NCI-H748 treated with DMSO at 0.1 percent for 48 hours (cell line): ENCODE measurements around the gene CBFA2T2.
"Not testable (repeated sequence)": the region's sequence is repeated elsewhere in the genome, so short reads cannot be mapped to it uniquely, and the experiment has no call there.

ENCODE experiments used
- DNase-seq: peaks from one replicate; lab custom pipeline; 2025; lab: John Stamatoyannopoulos, UW

Gene CBFA2T2

GRCh38 chr20:33624399-33624798 lies 134.5 kb downstream of the CBFA2T2 start:
- no peak for DNase-seq

DNA sequence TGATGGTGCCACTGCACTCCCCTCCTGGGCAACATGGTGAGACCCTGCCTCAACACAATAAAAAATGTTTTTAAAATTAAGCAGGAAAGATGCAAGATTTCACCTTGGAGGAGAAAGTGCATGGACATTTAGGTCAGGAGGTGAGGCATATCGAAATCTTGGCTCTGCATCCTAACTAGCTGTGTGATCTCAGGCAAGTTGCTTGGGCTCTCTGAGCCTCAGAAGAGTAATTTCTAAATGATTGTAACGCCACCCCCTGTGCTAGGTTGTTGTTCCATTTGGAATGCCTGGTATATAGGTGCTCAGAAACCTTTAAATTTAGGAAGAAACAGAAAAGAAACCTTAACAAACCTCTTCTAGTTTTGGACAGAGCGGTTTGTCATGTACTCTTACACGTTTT lies 136.3 kb downstream of the CBFA2T2 start:
- DNase-seq: no peak

DNA sequence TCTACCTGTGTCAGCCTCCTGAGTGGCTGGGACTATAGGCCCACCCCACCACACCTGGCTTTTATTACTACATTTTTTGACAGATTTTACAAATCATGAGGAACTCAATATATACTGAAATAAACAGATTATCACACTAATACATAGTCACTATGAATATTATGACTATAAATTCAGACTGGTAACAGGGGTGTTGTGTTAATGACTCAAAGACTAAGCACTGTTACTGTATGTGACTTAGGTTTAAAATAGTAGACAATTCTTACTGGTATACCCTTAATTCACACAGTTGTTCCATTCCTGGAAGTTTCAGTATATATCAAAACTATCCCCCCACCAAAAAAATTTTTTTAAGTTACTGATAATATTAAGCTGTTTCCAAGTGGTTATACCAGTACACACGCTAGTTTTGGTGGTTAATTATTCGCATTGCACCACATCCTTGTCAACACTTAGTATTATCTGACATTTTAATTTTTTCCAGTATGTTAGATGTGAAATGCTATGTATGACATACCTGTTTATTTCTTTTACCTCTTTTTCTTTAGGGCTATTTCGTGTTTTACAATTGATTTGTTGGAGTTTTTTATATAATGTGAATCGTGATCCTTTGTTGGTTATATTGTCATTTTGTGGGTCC lies 137.8 kb downstream of the CBFA2T2 start:
- no peak for DNase-seq

DNA sequence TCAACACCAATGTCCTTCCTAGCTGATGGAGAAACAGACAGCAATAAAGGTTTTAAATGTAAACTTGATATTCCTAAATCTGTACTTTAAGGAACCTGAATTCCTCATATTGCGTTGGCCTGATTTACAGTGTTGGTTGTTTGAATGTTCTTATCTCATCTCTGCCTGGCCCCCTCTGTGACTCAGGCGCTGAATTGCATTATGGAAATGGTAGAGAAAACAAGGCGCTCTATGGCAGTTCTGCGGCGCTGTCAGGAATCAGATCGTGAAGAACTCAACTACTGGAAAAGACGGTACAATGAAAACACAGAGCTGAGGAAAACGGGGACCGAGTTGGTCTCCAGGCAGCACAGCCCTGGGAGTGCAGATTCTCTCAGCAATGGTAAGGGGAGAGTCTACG lies 139.6 kb downstream of the CBFA2T2 start:
- no peak for DNase-seq

DNA sequence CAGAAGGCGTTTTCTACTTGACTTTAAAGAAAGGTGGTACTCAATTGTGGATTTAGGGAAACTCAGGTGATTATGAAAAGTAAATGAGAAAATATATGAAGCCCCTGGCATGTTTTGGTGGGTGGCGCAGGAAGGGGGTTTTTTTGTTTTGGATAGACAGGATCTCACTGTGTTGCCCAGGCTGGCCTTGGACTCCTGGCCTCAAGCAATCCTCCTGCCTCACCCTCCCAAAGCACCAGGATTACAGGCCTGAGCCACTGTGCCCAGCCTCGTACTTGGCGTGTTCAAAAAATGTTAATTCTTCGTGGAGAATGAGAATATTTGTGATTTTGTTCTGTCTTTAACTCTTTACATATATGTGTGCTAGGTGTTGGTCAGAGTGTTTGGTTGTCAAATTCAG lies 140.1 kb downstream of the CBFA2T2 start:
- DNase-seq: no peak

GRCh38 chr20:33630507-33630906 lies 140.6 kb downstream of the CBFA2T2 start:
- no peak for DNase-seq

DNA sequence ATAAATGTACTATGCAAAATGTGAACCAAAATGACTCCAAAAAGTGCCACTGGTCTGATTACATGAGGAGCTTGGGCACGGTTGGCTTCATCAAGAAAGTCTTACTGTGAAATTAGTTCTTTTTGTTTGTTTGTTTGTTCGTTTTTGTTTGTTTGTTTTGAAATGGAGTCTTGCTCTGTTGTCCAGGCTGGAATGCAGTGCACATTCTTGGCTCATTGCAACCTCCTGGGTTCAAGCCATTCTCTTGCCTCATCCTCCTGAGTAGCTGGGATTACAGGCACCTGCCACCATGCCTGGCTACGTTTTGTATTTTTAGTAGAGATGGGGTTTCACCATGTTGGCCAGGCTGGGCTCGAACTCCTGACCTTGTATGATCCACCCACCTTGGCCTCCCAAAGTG lies 142.0 kb downstream of the CBFA2T2 start:
- not testable (repeated sequence) for DNase-seq

- DNase-seq: no peak
These were observed 145.4 kb downstream of the CBFA2T2 start for GRCh38 chr20:33635341-33635740.

DNA sequence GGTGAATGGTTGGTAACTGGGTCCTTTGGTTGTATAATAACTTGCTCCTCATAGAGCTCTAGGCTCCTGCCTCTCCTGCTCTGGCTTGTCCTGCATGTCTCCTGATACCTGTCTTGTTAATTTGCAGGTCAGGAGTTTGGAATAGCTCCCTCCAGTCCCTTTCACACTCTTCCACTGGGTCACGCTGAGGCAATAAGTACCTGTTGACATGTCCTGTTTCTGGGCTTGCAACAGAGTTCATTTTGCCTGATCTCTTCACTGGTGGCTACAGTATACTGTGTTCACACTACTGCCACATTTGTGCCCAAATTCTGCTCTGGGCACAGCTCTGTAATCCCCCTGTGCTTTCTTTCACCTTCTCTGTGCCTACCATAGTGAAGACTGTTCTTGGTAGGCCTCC lies 146.9 kb downstream of the CBFA2T2 start:
- DNase-seq: no peak

GRCh38 chr20:33640287-33640686 lies 150.4 kb downstream of the CBFA2T2 start:
- DNase-seq: no peak

GRCh38 chr20:33644313-33645071 lies 154.6 kb downstream of the CBFA2T2 start:
- DNase-seq: no peak

- no peak for DNase-seq
These were observed 155.1 kb downstream of the CBFA2T2 start for GRCh38 chr20:33645072-33645358.

DNA sequence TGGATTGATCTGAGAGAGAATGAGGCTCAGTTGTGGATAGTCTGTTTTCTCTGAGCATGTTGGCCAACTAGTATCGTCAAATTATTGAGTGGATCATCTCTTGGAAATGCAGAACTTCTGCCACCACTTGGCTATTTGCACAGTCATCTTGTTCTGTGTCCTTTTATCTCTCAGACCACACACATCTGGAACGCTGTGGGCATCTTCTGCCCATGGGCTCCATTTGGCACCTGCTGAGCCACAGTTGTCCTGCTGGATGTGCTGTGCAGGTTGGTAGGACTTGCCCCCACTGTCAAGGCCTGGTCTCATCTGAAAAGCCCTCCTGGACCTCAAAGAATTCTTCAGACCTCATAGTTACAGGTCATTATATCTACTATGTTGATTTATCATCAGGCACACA lies 155.5 kb downstream of the CBFA2T2 start:
- no peak for DNase-seq

DNA sequence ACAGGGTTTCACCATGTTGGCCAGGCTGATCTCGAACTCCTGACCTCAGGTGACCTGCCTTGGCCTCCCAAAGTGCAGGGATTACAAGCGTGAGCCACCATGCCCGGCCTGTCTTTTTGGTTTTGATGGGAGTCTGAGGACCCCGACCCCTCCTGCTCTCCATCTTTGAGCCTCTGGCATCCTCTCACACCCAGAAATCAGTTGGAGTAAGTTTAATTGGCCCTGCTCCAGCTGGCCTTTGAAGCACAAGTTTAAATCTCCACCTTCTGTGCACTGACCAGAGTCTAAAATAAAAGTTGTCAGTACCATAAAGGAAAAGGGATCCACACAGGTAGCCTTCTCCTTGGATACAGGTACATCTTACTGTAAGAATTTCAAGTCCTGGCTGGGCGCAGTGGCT lies 156.3 kb downstream of the CBFA2T2 start:
- no peak for DNase-seq

GRCh38 chr20:33646959-33647602 lies 157.2 kb downstream of the CBFA2T2 start:
- DNase-seq: not testable (repeated sequence)

DNA sequence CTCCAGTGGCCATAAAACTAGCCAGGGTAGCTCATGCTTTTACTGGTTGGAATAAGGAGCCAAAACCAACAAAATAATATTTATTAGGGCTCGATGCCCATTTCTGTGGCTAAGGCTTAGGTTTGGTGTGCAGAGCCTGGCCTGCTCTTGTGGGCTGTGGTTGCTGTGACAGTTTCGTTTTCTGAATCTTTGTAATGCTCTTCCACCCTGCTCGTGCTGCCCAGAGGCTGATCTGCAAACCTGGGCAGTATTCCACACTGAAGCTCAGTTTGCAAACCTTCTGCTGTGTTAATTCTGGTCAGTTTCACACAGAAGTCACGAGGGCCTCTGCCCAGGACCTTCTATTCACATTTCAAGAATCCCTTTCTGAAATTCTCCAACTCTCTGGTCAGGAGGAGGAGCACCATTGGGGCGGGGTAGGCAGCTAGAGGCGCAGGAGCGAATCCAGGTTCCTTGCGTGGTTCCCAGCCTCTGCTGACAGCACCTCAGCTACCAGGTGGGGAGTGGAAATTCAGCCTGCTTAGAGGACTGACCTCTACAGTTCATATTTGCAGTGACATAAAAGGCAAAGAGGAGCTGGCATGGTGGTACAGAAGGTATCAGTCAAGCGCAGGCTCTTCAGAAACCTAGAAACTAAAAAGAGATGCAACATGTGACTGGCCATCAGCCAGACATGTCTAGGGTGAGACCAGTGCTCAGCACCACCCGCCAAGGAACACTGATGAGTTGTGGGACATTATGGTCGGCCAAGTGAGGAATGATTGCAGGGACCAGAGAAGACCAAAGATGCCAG lies 157.9 kb downstream of the CBFA2T2 start:
- no peak for DNase-seq

DNA sequence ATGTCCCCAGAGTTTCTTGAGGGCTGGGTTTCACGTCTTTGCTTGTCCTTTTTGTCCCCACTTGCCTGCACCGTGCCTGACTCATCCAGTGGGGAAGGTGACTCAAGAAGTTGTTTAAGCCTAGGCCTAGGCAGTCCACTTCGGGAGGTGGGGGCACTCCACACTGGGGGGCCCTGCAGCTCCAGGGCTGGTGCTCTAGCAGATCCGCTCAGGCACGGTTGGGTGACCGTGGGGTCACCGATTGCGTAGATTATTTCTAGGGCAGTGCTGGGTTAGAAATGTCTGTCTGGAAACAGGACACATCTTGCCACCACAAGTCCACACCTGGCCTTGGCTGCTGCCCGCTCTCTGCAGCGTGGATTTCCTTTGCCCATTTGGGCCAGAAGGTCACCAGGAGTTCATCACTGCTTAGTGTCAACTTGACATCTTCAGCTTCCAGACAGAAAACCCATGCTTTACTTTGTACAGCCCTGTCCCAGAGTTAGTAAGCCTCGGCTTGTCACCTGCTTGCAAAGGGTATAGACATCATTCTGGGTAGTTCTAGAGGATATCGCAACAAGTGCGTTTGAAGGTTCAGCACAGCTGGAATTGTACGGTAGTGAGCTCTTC lies 158.6 kb downstream of the CBFA2T2 start:
- no peak for DNase-seq

DNA sequence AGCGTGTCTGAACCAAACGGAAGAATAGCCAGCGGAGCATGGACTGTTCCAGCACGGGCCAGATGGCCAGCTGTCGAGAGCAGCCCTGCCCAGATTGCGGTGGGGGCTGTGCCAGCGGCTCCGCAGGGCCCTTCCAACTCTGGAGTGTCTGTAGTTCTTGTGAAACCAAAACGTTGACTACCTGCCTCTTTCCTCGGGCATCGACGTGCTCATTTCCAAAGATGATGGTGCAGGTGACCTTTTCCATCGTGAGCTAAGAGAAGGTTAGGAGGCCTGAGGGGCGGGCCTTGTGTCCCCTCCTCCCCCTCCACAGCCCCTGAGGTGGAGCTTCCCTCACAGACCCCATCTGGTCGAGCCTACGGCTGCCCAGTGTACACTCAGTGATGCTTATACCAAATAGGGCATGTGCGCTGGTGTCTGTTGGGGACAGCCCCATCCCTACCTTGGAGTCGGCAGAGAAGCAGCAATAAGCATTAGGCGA lies 159.3 kb downstream of the CBFA2T2 start:
- DNase-seq: no peak

DNA sequence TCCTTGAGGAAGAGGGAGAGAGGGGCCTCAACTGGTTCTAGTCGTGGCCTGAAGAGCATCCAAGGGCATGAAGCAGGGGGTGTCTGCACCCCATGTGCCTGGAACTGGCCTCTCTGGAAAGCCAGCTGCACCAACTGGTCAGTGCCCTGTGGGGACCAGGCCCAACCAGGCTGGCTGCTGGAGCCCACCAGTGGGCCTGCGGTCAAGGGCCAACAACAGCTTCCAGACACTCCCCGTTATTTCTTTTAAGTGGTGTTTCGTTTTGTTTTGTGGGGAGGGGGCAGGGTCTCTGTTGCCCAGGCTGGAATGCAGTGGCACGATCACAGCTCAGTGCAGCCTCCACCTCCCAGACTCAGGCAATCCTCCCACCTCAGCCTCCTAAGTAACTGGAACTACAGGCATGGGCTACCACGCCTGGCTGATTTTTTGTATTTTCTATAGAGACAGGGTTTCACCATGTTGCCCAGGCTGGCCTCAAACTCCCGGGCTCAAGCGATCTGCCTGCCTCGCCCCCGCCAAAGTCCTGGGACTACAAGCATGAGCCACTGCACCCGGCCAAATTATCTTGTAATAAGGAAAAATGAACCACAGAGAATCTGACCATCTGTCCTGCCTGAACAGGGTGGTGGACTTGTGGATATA lies 160.3 kb downstream of the CBFA2T2 start:
- no peak for DNase-seq

DNA sequence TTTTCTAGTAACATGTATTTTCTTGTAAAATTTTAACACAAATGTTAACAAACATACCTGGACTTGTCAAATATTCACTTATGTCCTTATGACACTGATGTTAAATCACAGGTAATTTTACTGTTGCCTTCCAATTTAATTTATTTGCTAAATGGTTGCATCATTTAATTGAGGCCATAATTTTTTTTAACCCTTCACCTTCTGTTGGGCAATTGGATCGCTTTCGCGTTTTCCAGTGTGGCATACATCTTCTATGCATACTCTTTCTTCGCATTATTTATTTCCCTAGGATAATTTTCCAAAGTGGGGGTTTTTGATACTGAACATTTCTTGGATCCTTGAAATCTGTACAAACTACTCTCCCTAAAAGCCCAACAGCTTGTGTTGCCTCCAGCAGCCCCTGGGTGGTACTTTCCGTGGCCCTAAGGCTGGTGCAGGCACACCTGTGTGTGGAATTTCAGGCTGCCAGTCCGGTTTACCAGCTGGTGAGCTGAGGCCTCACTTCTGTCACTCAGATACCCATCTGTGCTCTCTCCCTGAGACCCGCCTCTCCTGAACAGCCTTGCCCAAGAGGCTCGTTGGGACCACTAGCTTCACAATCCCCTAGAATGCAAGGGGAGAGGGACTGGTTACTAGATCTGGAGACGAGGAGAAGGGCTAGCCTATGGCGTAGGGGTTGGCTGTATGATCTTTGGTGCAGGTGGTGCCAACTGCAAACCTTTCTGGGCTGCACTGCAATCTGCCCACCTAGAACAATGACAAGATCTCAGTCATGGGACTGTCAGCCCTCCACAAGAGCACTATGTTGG lies 161.1 kb downstream of the CBFA2T2 start:
- DNase-seq: no peak

- DNase-seq: no peak
These were observed 161.7 kb downstream of the CBFA2T2 start for GRCh38 chr20:33651562-33652048.
